Renal cortical epithelial cell (primary cell): ENCODE data around the gene ZDHHC15. TPM values are rescaled to one million over a fixed set of nuclear protein-coding genes. Genes with fewer than 3 reads are reported as not detected.

Source experiments
- total RNA-seq: library from RNA; depleted of rRNA; stranded (reverse); fragments of >200 nt; gene quantifications from 2 replicates; pipeline ENCODE4 v1.2.3, GENCODE V29; 2014

Gene ZDHHC15
- total RNA-seq, 1 donor from 2014 or later = 2.8 TPM

Other genes starting within 250 kb of the ZDHHC15 start
- 23.1 and 26.9 TPM in 2 replicates for gene UPRT, start 249.0 kb downstream of the ZDHHC15 start, total RNA-seq